Left lung (tissue), 14 donors: ENCODE data around the gene RPL7A. TPM values are rescaled to one million over a fixed set of nuclear protein-coding genes. Genes with fewer than 3 reads are reported as not detected.
A peak's percentile ranks its signal among the peaks of the same experiment; 100 is the strongest.
"Not testable (repeated sequence)": the region's sequence is repeated elsewhere in the genome, so short reads cannot be mapped to it uniquely, and the experiment has no call there.

Source experiments
- ATAC-seq: fragments of 200-7000 bp; cut with Tn5 transposase; one replicate; pipeline ENCODE4 v1.9.1; 2020; ENCODE audit warnings: moderate library complexity
- DNase-seq, 4 donors: peaks; one replicate each; pipeline ENCODE4 v3.0.0-alpha.2; 2013 to 2020
- H3K27ac ChIP-seq, 2 donors: fragments of 200-600 bp; sonication (generic) in 1 of 2; one replicate each; pipeline versions ENCODE4 v1.5.0 to v1.8.0; 2020 to 2021
- H3K27me3 ChIP-seq, 2 donors: fragments of 200-600 bp; sonication (generic) in 1 of 2; one replicate each; pipeline versions ENCODE4 v1.5.0 to v1.8.0; 2020 to 2021
- H3K36me3 ChIP-seq, 2 donors: fragments of 200-600 bp; sonication (generic) in 1 of 2; one replicate each; pipeline versions ENCODE4 v1.5.0 to v1.8.0; 2020 to 2021
- H3K4me1 ChIP-seq, 2 donors: fragments of 200-600 bp; one replicate each; pipeline ENCODE4 v1.8.0; 2021
- H3K4me3 ChIP-seq, 2 donors: fragments of 200-600 bp; sonication (generic) in 1 of 2; one replicate each; pipeline versions ENCODE4 v1.5.0 to v1.8.0; 2020 to 2021; ENCODE audit warnings: mild to moderate bottlenecking in 1 of 2
- H3K9me3 ChIP-seq, 2 donors: fragments of 200-600 bp; sonication (generic) in 1 of 2; one replicate each; pipeline versions ENCODE4 v1.5.0 to v1.8.0; 2020 to 2021
- CTCF ChIP-seq, 2 donors: fragments of 200-600 bp; sonication (generic) in 1 of 2; IDR thresholded peaks; one replicate each; pipeline versions ENCODE4 v1.5.0 to v1.8.0; 2021; ENCODE audit warnings: antibody characterized with exemption in 2 of 2
- intact Hi-C, 2 donors: fragments of 100-400 bp; cut with DNase I; formaldehyde crosslinking; loops; one replicate each; pipeline versions ENCODE4 v1.11.2 to v1.14.2; 2022
- long read RNA-seq, 12 donors: library from polyadenylated mRNA in 2 of 12; unstranded in 2 of 12; transcript quantifications; one replicate each; pipeline ENCODE4 v2.0.0 and lab custom pipeline, GENCODE V29; 2019 to 2026
- polyA plus RNA-seq, 6 donors: library from polyadenylated mRNA; unstranded; fragments of 120-200 nt; gene quantifications; one replicate each; pipeline ENCODE4 v1.2.1, GENCODE V29; 2013; ENCODE audit not compliant: insufficient read length in 6 of 6
- total RNA-seq, 2 donors: library from RNA; stranded (reverse); fragmentation: NEBNext Ultra II Directional; extraction: Animal tissue kit (Norgen Biotek cat#: 25700); gene quantifications; one replicate each; pipeline ENCODE4 v1.2.1, GENCODE V29; 2021
- donor health status: DM: no; HTN: yes; CAD: no.
- donor health status: DM: no; HTN: no; CAD: no.

RPL7A gene
- total RNA-seq, result 1,000 to 10,000 TPM; 1,624 to 1,706 TPM
- 1,000 to 10,000 TPM; 2,858 to 3,322 (median 3,107) TPM for polyA plus RNA-seq
- long read RNA-seq, donor 1, transcript RPL7A-208 (2 exons, 374 nt), result minor isoform, 23 of 2,505 reads
- long read RNA-seq, donor 1, transcript RPL7A-204 (7 exons, 1,164 nt), result minor isoform, 5 of 2,505 reads
- long read RNA-seq, donor 1, transcript RPL7A-202 (8 exons, 891 nt), result major isoform, 1,278 of 2,505 reads
- long read RNA-seq, donor 1, partial matches to known transcripts, result 1,094 of 2,505 reads
- long read RNA-seq, donor 1, other reads (novel, unspliced or antisense), result 100 of 2,505 reads
- long read RNA-seq, donor 2, transcript RPL7A-202 (8 exons, 891 nt), result major isoform, 897 of 1,973 reads
- long read RNA-seq, donor 2, transcript RPL7A-208 (2 exons, 374 nt), result minor isoform, 51 of 1,973 reads
- long read RNA-seq, donor 2, partial matches to known transcripts, result 1,002 of 1,973 reads
- long read RNA-seq, donor 2, other reads (novel, unspliced or antisense), result 20 of 1,973 reads
- long read RNA-seq, donor 3, transcript RPL7A-208 (2 exons, 374 nt), result minor isoform, 13 of 1,607 reads
- long read RNA-seq, donor 3, transcript RPL7A-202 (8 exons, 891 nt), result major isoform, 846 of 1,607 reads
- long read RNA-seq, donor 3, partial matches to known transcripts, result 703 of 1,607 reads
- long read RNA-seq, donor 3, other reads (novel, unspliced or antisense), result 43 of 1,607 reads
- long read RNA-seq, donor 4, transcript RPL7A-202 (8 exons, 891 nt), result major isoform, 953 of 1,825 reads
- long read RNA-seq, donor 4, partial matches to known transcripts, result 851 of 1,825 reads
- long read RNA-seq, donor 4, other reads (novel, unspliced or antisense), result 18 of 1,825 reads
- long read RNA-seq, donor 5, transcript RPL7A-202 (8 exons, 891 nt), result major isoform, 976 of 1,837 reads
- long read RNA-seq, donor 5, transcript RPL7A-208 (2 exons, 374 nt), result minor isoform, 32 of 1,837 reads
- long read RNA-seq, donor 5, partial matches to known transcripts, result 787 of 1,837 reads
- long read RNA-seq, donor 5, other reads (novel, unspliced or antisense), result 39 of 1,837 reads
- long read RNA-seq, donor 6, transcript RPL7A-208 (2 exons, 374 nt), result minor isoform, 22 of 1,724 reads
- long read RNA-seq, donor 6, transcript RPL7A-204 (7 exons, 1,164 nt), result minor isoform, 5 of 1,724 reads
- long read RNA-seq, donor 6, transcript RPL7A-202 (8 exons, 891 nt), result major isoform, 879 of 1,724 reads
- long read RNA-seq, donor 6, partial matches to known transcripts, result 789 of 1,724 reads
- long read RNA-seq, donor 6, other reads (novel, unspliced or antisense), result 26 of 1,724 reads
- long read RNA-seq, donor 7, transcript RPL7A-202 (8 exons, 891 nt), result major isoform, 368 of 788 reads
- long read RNA-seq, donor 7, transcript RPL7A-208 (2 exons, 374 nt), result minor isoform, 15 of 788 reads
- long read RNA-seq, donor 7, partial matches to known transcripts, result 398 of 788 reads
- long read RNA-seq, donor 7, other reads (novel, unspliced or antisense), result 0 of 788 reads
- long read RNA-seq, donor 8, transcript RPL7A-202 (8 exons, 891 nt), result major isoform, 559 of 977 reads
- long read RNA-seq, donor 8, transcript RPL7A-208 (2 exons, 374 nt), result minor isoform, 9 of 977 reads
- long read RNA-seq, donor 8, partial matches to known transcripts, result 397 of 977 reads
- long read RNA-seq, donor 8, other reads (novel, unspliced or antisense), result 6 of 977 reads
- long read RNA-seq, donor 9, transcript RPL7A-202 (8 exons, 891 nt), result major isoform, 5 of 19 reads
- long read RNA-seq, donor 9, transcript RPL7A-208 (2 exons, 374 nt), result major isoform, 5 of 19 reads
- long read RNA-seq, donor 9, partial matches to known transcripts, result 8 of 19 reads
- long read RNA-seq, donor 9, other reads (novel, unspliced or antisense), result 0 of 19 reads
- long read RNA-seq, donor 10, transcript RPL7A-202 (8 exons, 891 nt), result major isoform, 392 of 763 reads
- long read RNA-seq, donor 10, partial matches to known transcripts, result 358 of 763 reads
- long read RNA-seq, donor 10, other reads (novel, unspliced or antisense), result 11 of 763 reads
- long read RNA-seq, donor 11, transcript RPL7A-202 (8 exons, 891 nt), result major isoform, 479 of 946 reads
- long read RNA-seq, donor 11, transcript RPL7A-208 (2 exons, 374 nt), result minor isoform, 10 of 946 reads
- long read RNA-seq, donor 11, partial matches to known transcripts, result 440 of 946 reads
- long read RNA-seq, donor 11, other reads (novel, unspliced or antisense), result 11 of 946 reads
- long read RNA-seq, donor 12, transcript RPL7A-202 (8 exons, 891 nt), result major isoform, 710 of 1,259 reads
- long read RNA-seq, donor 12, transcript RPL7A-208 (2 exons, 374 nt), result minor isoform, 6 of 1,259 reads
- long read RNA-seq, donor 12, partial matches to known transcripts, result 519 of 1,259 reads
- long read RNA-seq, donor 12, other reads (novel, unspliced or antisense), result 16 of 1,259 reads

DNA sequence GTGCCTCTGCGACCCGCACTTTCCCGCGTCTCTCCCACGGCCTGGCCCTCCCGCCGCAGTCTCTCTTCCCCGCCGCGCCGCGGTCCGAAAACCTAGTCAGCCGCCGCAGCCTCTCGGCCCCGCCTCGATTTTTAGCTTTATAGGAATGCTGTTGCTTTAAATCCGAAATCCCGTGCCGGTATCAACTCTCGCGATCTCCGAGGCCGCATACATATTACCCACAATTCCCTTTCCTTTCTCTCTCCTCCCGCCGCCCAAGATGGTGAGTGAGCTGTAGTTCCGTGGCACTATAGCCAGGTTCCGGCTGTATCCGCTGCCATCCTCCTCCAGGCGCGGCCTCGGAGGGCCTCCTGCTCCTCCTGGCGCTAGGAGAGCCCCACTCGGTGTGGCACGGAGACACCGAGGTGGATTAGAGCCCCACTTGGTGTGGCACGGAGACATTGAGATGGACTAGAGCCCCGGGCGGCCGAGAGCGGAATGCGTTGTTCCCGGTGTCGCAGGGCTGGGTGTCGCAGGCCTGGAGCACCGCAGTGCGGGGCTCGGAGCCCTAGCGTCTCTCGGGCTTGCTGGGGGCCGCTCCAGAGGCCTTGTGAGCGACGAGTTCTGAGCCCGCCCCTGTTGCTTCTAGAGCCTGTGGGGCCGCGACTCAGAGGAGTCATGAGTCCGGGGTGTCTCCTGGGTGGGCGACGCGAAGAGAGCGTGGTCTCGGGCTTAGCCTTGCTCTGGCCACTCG is at the start of gene RPL7A, which contains the start of gene MED22:
RPL7A (plus strand) TSS at position 234 of the 733 bp plus-strand sequence; CDS start at position 260, 26 bp downstream.
MED22 (minus strand) TSS at position 147 of the 733 bp plus-strand sequence. CDS start 1,469 bp downstream, outside the sequence.
- peak within 1 kb of the TSS; percentile 84 to 94 for H3K27ac ChIP-seq
- no peaks in the 10 kb centered on the region for H3K27me3 ChIP-seq
- ATAC-seq (peak; percentile 92), DNase-seq (peak; percentile 93 to 97 (median 95))
- peaks cover 9 to 33% of the 10 kb centered on the region in 2 donors for H3K4me1 ChIP-seq
- no peaks in the 10 kb centered on the region for H3K9me3 ChIP-seq
- peak within 1 kb of the TSS; percentile 75 to 93 for H3K4me3 ChIP-seq
- intact Hi-C loops, result no loop called here
- no peak for TF ChIP-seq CTCF (IDR thresholded peaks at IDR 0.05)
- peaks cover 0 to 73% of the 10 kb centered on the region in 2 donors for H3K36me3 ChIP-seq

- not testable (repeated sequence) for H3K4me3 ChIP-seq
These were observed 48.0 kb upstream of the RPL7A start for GRCh38 chr9:133299996-133300395.

DNA sequence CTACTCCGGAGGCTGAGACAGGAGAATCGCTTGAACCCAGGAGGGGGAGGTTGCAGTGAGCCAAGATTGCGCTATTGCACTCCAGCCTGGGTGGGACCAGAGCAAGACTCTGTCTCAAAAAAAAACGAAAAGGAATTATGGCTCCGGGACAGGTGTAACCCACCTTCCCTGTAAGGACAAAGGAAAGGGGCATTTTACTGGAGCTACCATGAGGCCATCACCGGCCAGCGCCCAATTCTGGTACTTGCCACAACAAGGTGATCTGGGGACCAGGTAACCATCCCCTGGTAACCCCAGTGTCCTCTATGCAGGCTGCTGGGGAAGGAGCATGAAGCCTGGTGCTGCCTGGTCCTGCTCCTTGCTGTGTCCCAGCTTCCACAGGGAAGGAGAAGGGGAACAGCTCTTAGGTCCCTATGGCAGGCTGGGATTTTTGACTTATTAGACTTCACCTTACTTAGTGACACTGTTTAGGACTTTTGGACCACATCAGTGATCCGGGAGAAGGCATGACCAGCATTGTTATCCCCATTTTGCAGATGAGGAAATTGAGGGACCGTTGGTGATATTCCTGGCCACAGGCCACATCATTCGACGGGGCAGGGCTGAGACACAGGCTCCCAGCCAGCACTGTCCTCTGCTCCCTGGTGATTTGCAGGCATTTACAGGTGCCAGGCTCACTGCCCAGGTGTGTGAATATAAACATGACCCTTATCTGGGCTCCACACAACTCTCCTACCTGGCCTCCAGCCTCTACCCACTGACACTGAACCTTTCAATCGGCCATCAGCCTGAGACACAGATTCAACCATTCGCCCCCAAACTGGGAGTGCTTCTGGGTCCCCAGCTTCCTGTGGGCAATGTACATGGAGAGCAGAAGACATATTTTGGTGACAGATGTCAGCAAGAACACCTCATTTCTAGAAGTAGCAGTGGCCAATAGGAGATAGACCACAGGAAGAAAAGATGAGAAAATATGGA is 46.5 kb upstream of the RPL7A start:
- peak in 1 of 4 donors; percentile 38 for DNase-seq
- Histone ChIP-seq H3K27ac (no peak overlapping the region), H3K4me3 (no peak overlapping the region), H3K36me3 (no peaks in the 10 kb centered on the region), H3K27me3 (peaks cover 0 to 16% of the 10 kb centered on the region in 2 donors), H3K4me1 (no peaks in the 10 kb centered on the region), H3K9me3 (no peaks in the 10 kb centered on the region)
- no peak for TF ChIP-seq CTCF (IDR thresholded peaks at IDR 0.05)
- no peak for ATAC-seq
- intact Hi-C loops, result no loop called here

More at GRCh38 chr9:133299996-133300395, 48.0 kb upstream of the RPL7A start:
- H3K27ac ChIP-seq, ATAC-seq, H3K9me3 ChIP-seq, H3K4me1 ChIP-seq, intact Hi-C loops, H3K36me3 ChIP-seq: not testable (repeated sequence)
- peaks cover 0 to 21% of the 10 kb centered on the region in 2 donors for H3K27me3 ChIP-seq
- peak in 1 of 4 donors; percentile 49 for DNase-seq
